ENCODE measurements around the gene DHRSX.
"Not testable (repeated sequence)": the region's sequence is repeated elsewhere in the genome, so short reads cannot be mapped to it uniquely, and the experiment has no call there.

GRCh38 chrX:2265658-2266444, 234.9 kb downstream of the DHRSX start:
- not testable (repeated sequence) for TF ChIP-seq EZH2 (IDR thresholded peaks at IDR 0.05; ENCODE audit: low read length, unreplicated experiment); CTCF (conservative IDR thresholded peaks at IDR 0.05; ENCODE audit: low read depth, low read length); EZH2phosphoT487 (IDR thresholded peaks at IDR 0.05; ENCODE audit: borderline replicate concordance, low read length)

Measured in PC-3 (cell line).